A549 treated with RU486 at 1 μM for 4 hours (cell line): ENCODE measurements around the gene OR52R1. TPM values are rescaled to one million over a fixed set of nuclear protein-coding genes. Genes with fewer than 3 reads are reported as not detected.

Source experiments
- total RNA-seq: library from RNA; stranded (reverse); fragments of 200-300 nt; extraction: Qiagen RNA extraction; gene quantifications from 5 replicates; pipeline ENCODE4 v1.2.3, GENCODE V29; 2022; ENCODE audit warnings: low read depth

Gene OR52R1
- total RNA-seq: not detected in 5 replicates

DNA sequence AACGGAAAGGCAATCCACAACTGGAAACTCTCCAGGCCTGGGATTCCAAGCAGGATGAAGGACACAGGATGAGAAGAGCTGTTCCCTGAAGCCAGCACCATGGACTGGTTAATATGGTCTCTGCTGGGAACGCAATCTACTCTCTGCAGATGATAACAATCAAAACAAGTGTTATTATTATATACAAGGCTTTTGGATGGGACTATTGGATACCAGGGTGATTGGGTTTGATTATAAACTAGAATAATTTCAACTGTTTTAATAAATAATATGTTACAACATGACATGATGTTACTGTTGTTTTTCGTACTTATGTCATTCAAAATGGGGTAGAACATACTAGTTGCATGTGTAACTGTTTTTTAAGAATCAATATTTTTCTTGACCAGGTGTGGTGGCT lies at the start of gene OR52R1:
OR52R1 (minus strand) TSS at position 101 of the 400 bp plus-strand sequence; CDS start at position 101, 0 bp downstream.

DNA sequence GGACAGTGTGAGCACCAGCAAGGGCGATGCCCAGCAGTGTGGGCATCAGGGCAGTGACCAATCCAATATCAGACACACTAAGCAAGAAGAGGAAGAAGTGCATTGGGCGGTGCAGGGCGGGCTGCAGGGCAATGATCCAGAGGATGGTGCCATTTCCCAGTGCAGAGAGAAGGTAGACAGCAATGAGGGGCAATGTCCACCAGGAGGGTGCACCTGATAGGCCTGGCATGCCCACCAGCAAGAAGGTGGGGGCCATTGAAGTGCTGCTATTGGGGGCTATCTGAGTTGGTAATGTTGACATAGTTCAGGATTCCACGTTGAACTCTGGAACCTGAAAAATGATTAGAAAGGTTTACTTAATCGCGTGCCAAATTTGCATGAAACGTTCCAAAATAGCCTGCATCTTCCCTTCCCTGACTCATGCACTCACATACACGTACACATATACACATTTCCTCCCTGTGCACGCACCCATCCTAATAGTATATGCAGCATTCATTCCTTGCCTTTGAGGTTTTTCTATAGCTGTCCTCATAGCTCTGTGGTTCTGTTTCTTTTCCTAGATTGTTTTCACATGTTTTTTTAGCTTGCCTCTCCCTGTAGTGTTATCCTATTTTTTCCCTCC lies 44.8 kb upstream of the OR52R1 start, which contains the start of gene OR51S1:
OR51S1 (minus strand) TSS at position 301 of the 625 bp plus-strand sequence; CDS start at position 301, 0 bp downstream.

DNA sequence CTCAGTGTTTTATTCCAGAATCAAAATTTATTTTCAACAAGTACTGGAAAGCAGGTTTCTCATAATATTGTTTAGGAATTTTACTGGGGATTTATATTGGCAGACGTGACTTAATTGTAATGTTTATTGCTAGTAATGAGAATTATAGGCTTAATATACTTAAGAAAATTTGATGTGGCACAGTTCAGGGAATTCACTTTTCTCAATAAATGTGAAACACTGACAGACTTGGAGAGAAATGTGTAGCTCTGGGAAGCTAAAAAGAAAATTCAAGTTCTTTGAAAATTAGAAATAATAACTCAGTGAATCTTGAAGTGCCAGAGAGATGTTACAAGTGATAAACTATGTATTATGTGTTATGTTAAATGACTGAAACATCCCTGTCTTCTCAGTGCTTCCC lies 16.8 kb upstream of the OR52R1 start, which contains the start of gene OR51F2:
OR51F2 (plus strand) TSS at position 301 of the 400 bp plus-strand sequence. CDS start 101 bp downstream, outside the sequence.

DNA sequence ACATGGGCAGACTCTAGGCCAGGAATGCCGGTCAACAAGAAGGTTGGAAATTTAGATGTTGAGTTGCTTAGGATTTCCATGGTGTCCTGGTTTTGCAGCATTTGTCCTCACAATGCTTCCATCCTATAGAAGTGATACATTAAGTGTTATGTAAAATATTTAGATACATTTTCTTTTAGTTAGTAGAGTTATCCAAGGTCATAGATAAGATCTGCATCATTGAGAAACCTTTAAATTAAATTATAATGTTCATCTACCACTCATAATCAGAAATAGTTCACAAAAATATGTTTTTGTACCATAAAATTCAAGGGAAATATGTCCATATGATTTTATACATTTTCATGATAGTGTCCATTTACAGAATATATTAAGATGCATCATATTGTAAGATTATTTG lies 34.3 kb downstream of the OR52R1 start, which contains the start of gene OR51F1:
OR51F1 (minus strand) TSS at position 101 of the 400 bp plus-strand sequence; CDS start at position 101, 0 bp downstream.

Other genes with a start within 250 kb of the OR52R1 start
- not detected in 5 replicates for gene OR52I2, start 222.6 kb downstream of the OR52R1 start, total RNA-seq
- not detected in 5 replicates for gene OR52I1, start 210.3 kb downstream of the OR52R1 start, total RNA-seq
- 6.9 to 10.7 TPM (median 9.2 TPM) in 5 replicates for gene TRIM68, start 196.1 kb downstream of the OR52R1 start, total RNA-seq
- gene OR51D1, start 166.9 kb downstream of the OR52R1 start, total RNA-seq: not detected in 5 replicates
- gene OR51E1, start 160.4 kb downstream of the OR52R1 start, total RNA-seq: not detected in 5 replicates
- gene OR51E2, start 106.5 kb downstream of the OR52R1 start, total RNA-seq: not detected in 5 replicates
- not detected in 5 replicates for gene MMP26, start 99.6 kb downstream of the OR52R1 start, total RNA-seq
- gene OR51F1, start 34.4 kb downstream of the OR52R1 start, total RNA-seq: not detected in 5 replicates
- not detected in 5 replicates for gene OR51F2, start 16.9 kb upstream of the OR52R1 start, total RNA-seq
- gene OR51S1, start 44.8 kb upstream of the OR52R1 start, total RNA-seq: not detected in 5 replicates
- gene OR51T1, start 77.5 kb upstream of the OR52R1 start, total RNA-seq: not detected in 5 replicates
- gene OR51A7, start 99.4 kb upstream of the OR52R1 start, total RNA-seq: not detected in 5 replicates
- not detected in 5 replicates for gene OR51G2, start 115.0 kb upstream of the OR52R1 start, total RNA-seq
- gene OR51G1, start 120.0 kb upstream of the OR52R1 start, total RNA-seq: not detected in 5 replicates
- not detected in 5 replicates for gene OR51A4, start 143.2 kb upstream of the OR52R1 start, total RNA-seq
- not detected in 5 replicates for gene OR51A2, start 151.3 kb upstream of the OR52R1 start, total RNA-seq
- gene OR51L1, start 190.5 kb upstream of the OR52R1 start, total RNA-seq: not detected in 5 replicates
- gene OR52J3, start 242.1 kb upstream of the OR52R1 start, total RNA-seq: not detected in 5 replicates